ENCODE results near the gene TP53.

DNA sequence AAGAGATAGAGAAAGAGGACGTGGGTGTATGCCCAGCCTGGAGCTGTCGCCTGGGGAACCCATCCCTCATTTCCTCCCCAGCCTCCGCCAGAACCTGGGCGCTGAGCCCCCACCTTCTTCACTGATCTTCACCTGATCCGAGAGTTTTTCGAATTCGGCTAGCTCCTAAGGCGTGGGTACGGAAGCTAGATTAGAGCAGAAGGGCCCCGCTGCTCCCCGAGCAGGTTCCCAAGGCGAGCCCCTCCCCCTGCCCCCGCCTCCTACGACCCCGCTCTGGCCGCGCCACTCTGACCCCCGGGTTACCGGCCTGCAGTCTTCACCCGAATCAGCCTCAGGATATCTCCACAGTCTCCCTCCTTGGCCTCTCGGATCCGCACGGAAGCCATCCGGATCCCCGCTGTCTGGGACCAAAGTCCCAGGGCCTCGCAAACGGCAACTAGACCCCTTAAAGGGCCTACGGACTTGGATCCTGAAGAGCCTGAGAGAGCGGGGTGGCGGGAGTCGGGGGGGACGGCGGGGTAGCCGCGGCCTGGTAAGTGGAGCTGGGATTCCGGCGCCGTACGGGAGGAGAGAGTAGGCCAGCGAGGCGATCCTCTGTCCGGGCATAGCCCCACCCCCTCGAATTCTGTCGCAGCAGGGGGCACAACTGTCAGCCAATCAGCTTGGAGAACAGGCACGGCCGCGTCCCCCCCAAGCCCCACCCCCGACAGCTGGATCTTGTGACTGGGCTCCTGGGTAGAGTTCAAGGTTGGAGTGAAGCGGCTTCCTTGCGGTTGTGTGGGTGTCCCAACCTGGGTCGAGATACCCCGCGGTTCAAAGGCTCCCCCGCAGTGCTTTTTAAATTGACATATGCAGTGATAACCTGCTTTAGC lies 59.8 kb downstream of the TP53 start, which contains the start of gene SAT2:
- TF ChIP-seq JUND (IDR thresholded peaks at IDR 0.05): no peak
- TF ChIP-seq, protein P1, sequence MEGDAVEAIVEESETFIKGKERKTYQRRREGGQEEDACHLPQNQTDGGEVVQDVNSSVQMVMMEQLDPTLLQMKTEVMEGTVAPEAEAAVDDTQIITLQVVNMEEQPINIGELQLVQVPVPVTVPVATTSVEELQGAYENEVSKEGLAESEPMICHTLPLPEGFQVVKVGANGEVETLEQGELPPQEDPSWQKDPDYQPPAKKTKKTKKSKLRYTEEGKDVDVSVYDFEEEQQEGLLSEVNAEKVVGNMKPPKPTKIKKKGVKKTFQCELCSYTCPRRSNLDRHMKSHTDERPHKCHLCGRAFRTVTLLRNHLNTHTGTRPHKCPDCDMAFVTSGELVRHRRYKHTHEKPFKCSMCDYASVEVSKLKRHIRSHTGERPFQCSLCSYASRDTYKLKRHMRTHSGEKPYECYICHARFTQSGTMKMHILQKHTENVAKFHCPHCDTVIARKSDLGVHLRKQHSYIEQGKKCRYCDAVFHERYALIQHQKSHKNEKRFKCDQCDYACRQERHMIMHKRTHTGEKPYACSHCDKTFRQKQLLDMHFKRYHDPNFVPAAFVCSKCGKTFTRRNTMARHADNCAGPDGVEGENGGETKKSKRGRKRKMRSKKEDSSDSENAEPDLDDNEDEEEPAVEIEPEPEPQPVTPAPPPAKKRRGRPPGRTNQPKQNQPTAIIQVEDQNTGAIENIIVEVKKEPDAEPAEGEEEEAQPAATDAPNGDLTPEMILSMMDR (IDR thresholded peaks at IDR 0.05): no peak
- TF ChIP-seq TAF1 (IDR thresholded peaks at IDR 0.05; ENCODE audit: borderline replicate concordance, low read depth, low read length): peak; percentile 78; the same call in 1 of the 2 replicates
- 0 out of 2 replicates have a peak, but pooled peaks have one; percentile 35 for TF ChIP-seq RFX5 (IDR thresholded peaks at IDR 0.05; ENCODE audit: low read length)
- TF ChIP-seq POLR2AphosphoS5 (IDR thresholded peaks at IDR 0.05; ENCODE audit: low read depth, low read length): peak; percentile 82
- TF ChIP-seq RCOR1 (IDR thresholded peaks at IDR 0.05; ENCODE audit: low read length): no peak; the same call in 1 of the 2 replicates
- TF ChIP-seq YY1 (IDR thresholded peaks at IDR 0.05; ENCODE audit: low read depth): no peak
- no peak for TF ChIP-seq RAD21 (IDR thresholded peaks at IDR 0.05; ENCODE audit: low read length)
- no peak for TF ChIP-seq GATA2 (CRISPR knock-in tag; IDR thresholded peaks at IDR 0.05)
- TF ChIP-seq, protein P2, sequence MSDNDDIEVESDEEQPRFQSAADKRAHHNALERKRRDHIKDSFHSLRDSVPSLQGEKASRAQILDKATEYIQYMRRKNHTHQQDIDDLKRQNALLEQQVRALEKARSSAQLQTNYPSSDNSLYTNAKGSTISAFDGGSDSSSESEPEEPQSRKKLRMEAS (IDR thresholded peaks at IDR 0.05; ENCODE audit: low read depth): no peak
- TF ChIP-seq TCF12 (IDR thresholded peaks at IDR 0.05): peak; percentile 50; the same call in 1 of the 2 replicates
- no peak for TF ChIP-seq EP300 (IDR thresholded peaks at IDR 0.05; ENCODE audit: borderline replicate concordance in 1 of 2, low read depth in 1 of 2, low read length in 1 of 2)
- TF ChIP-seq, protein P3, sequence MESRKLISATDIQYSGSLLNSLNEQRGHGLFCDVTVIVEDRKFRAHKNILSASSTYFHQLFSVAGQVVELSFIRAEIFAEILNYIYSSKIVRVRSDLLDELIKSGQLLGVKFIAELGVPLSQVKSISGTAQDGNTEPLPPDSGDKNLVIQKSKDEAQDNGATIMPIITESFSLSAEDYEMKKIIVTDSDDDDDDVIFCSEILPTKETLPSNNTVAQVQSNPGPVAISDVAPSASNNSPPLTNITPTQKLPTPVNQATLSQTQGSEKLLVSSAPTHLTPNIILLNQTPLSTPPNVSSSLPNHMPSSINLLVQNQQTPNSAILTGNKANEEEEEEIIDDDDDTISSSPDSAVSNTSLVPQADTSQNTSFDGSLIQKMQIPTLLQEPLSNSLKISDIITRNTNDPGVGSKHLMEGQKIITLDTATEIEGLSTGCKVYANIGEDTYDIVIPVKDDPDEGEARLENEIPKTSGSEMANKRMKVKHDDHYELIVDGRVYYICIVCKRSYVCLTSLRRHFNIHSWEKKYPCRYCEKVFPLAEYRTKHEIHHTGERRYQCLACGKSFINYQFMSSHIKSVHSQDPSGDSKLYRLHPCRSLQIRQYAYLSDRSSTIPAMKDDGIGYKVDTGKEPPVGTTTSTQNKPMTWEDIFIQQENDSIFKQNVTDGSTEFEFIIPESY (IDR thresholded peaks at IDR 0.05; ENCODE audit: borderline replicate concordance, low read depth): no peak
- TF ChIP-seq CHD2 (IDR thresholded peaks at IDR 0.05; ENCODE audit: low read length, partially characterized antibody): peak; percentile 50

All from SK-N-SH (cell line).